Measurements from ENCODE around the gene ACD.
A peak's percentile ranks its signal among the peaks of the same experiment; 100 is the strongest.

The ACD gene

GRCh38 chr16:67644038-67644437 is 16.0 kb downstream of the ACD start:
- H3K4me2 ChIP-seq (ENCODE audit: low read length), result no peak overlapping the region
- H3K79me2 ChIP-seq, result no peaks in the 10 kb centered on the region
- peaks cover 11% of the 10 kb centered on the region for H3K4me1 ChIP-seq
- no peak overlapping the region for H3K27ac ChIP-seq
- H3K36me3 ChIP-seq (ENCODE audit: control insufficient read depth, insufficient read depth, low read length), result no peaks in the 10 kb centered on the region
- H3K4me3 ChIP-seq (ENCODE audit: low read depth, low read length), result no peak overlapping the region
- H2AFZ ChIP-seq, result no peak overlapping the region
- H3K9me3 ChIP-seq (ENCODE audit: control insufficient read depth, low read length), result no peaks in the 10 kb centered on the region
- peaks cover 7% of the 10 kb centered on the region for H3K27me3 ChIP-seq (ENCODE audit: control insufficient read depth, insufficient read depth, low read length)
- H3K9ac ChIP-seq, result no peak overlapping the region
- TF ChIP-seq CTCF (IDR thresholded peaks at IDR 0.05), result no peak

GRCh38 chr16:67641779-67642708 is 18.0 kb downstream of the ACD start:
- H3K9me3 ChIP-seq (ENCODE audit: control insufficient read depth, low read length), result no peaks in the 10 kb centered on the region
- H3K36me3 ChIP-seq (ENCODE audit: control insufficient read depth, insufficient read depth, low read length), result no peaks in the 10 kb centered on the region
- no peak for TF ChIP-seq CTCF (IDR thresholded peaks at IDR 0.05)
- H3K79me2 ChIP-seq, result no peaks in the 10 kb centered on the region
- H3K27me3 ChIP-seq (ENCODE audit: control insufficient read depth, insufficient read depth, low read length), result no peaks in the 10 kb centered on the region
- H3K4me3 ChIP-seq (ENCODE audit: low read depth, low read length), result no peak overlapping the region
- H3K9ac ChIP-seq, result no peak overlapping the region
- H3K27ac ChIP-seq, result peak overlapping the region; percentile 47
- H3K4me1 ChIP-seq, result peaks cover 11% of the 10 kb centered on the region
- no peak overlapping the region for H3K4me2 ChIP-seq (ENCODE audit: low read length)
- H2AFZ ChIP-seq, result peak overlapping the region; percentile 74

GRCh38 chr16:67637625-67638024 is 22.4 kb downstream of the ACD start:
- TF ChIP-seq CTCF (IDR thresholded peaks at IDR 0.05), result no peak
- H3K9ac ChIP-seq, result no peak overlapping the region
- H3K4me3 ChIP-seq (ENCODE audit: low read depth, low read length), result no peak overlapping the region
- no peaks in the 10 kb centered on the region for H3K27me3 ChIP-seq (ENCODE audit: control insufficient read depth, insufficient read depth, low read length)
- H3K27ac ChIP-seq, result no peak overlapping the region
- H2AFZ ChIP-seq, result no peak overlapping the region
- H3K79me2 ChIP-seq, result no peaks in the 10 kb centered on the region
- H3K4me1 ChIP-seq, result peaks cover 15% of the 10 kb centered on the region
- no peak overlapping the region for H3K4me2 ChIP-seq (ENCODE audit: low read length)
- H3K9me3 ChIP-seq (ENCODE audit: control insufficient read depth, low read length), result no peaks in the 10 kb centered on the region
- H3K36me3 ChIP-seq (ENCODE audit: control insufficient read depth, insufficient read depth, low read length), result no peaks in the 10 kb centered on the region

GRCh38 chr16:67636713-67637112 is 23.3 kb downstream of the ACD start:
- Histone ChIP-seq H3K27ac (no peak overlapping the region), H3K36me3 (ENCODE audit: control insufficient read depth, insufficient read depth, low read length) (no peaks in the 10 kb centered on the region)

More at GRCh38 chr16:67636713-67637112, 23.3 kb downstream of the ACD start:
- H2AFZ ChIP-seq, result no peak overlapping the region
- H3K9ac ChIP-seq, result no peak overlapping the region
- no peak overlapping the region for H3K4me2 ChIP-seq (ENCODE audit: low read length)
- no peaks in the 10 kb centered on the region for H3K9me3 ChIP-seq (ENCODE audit: control insufficient read depth, low read length)
- peaks cover 6% of the 10 kb centered on the region for H3K4me1 ChIP-seq
- H3K79me2 ChIP-seq, result no peaks in the 10 kb centered on the region
- H3K4me3 ChIP-seq (ENCODE audit: low read depth, low read length), result no peak overlapping the region
- TF ChIP-seq CTCF (IDR thresholded peaks at IDR 0.05), result no peak
- H3K27me3 ChIP-seq (ENCODE audit: control insufficient read depth, insufficient read depth, low read length), result no peaks in the 10 kb centered on the region
